ENCODE results near the gene SH3PXD2B.
"Not testable (repeated sequence)": the region's sequence is repeated elsewhere in the genome, so short reads cannot be mapped to it uniquely, and the experiment has no call there.

Gene SH3PXD2B

GRCh38 chr5:172417130-172417841, 37.0 kb downstream of the SH3PXD2B start:
- DNase-seq: no peak

GRCh38 chr5:172415362-172416275, 38.7 kb downstream of the SH3PXD2B start:
- no peak for DNase-seq

- DNase-seq: peak; percentile 31
These were observed 39.6 kb downstream of the SH3PXD2B start for GRCh38 chr5:172414531-172415361.

GRCh38 chr5:172413601-172414171, 40.6 kb downstream of the SH3PXD2B start:
- DNase-seq: no peak

DNA sequence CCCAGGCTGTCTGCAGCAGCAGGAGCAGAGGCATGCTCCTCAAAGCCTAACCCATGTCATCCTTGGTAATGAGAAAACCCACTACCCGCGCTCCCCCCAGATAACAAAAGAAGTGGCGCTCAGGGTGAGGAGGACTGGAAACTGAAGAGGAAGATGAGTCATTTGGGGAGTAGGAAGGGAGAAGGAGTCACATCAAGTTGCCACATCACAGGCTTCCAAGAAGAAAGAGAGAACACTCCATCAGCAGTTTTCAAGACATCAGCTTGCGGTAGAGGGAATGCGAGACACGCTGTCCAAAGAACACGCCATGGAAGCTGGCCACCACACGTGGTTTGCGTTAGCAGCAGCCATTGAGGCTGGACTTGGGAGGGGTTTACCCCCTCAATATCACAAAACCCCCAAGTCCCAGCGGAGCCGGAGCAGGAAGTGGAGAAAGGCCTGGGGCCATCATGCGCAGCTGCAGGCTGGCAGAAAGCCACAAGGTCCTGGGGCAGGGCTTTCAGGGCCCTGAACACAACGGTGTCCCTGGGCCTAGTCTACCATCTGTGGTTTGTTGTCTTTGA, 41.5 kb downstream of the SH3PXD2B start:
- DNase-seq: peak; percentile 96

DNA sequence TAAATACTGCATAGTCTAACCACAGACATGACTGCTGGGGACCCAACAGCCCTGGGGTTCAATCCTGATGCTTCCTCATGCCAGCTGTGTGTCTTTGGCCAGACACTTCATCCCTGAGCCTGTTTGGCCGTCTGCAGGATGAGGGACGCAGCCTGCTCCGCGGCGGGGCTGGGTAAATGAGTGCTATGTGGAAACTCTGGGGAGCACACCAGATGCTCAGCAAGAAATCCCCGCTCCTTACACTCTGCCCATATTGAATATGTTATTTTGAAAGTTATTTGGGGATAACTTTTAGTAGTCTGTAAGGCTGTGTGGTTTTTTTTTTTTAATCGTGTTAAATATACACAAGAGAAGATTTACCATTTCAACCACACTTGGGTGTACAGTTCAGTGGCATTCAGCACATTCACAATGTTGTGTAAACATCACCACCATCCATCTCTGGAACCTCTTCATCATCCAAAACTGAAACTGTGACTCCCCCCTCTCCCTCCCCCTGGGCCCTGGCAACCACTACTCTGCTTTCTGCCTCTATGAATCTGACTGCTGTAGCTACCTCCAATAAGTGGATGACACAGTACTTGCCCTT, 42.7 kb downstream of the SH3PXD2B start:
- DNase-seq: no peak

DNA sequence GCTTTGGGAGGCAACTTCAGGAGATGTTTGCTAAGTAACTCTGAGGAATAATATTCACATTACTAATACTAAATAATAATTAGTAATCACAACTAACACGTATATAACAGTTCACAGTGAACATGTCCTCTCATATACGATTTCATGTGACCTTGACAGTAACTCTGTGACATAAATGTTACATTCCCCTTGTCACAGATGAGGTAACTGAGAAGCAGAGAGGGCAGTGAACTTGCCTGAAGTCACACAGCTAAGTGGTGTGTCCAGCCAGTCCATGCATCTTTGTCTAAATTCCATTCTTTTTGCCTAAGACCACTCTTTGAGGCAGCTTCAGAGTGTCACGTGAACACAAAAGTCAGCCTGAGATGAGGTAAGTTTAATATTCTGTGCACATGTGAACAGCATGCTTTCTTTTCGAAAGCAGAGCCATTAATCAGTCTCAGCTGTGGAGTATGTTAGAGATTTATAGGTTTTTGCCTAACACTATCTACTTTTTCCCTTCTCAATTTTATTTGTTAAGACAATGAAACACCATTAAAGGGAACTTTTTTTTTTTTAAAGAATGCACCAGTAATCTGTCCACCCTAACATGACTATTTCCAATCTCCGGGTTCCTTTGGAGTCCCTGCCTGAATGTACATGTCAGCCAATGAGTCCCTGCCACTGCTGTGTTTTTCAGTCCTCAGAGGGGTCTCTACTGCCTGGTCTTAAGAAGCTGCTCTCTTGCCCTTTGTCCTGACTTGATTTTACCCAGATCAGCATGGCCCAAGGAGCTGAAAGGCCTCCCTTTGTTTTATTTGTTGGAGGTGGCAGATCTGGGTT, 43.5 kb downstream of the SH3PXD2B start:
- peak; percentile 35 for DNase-seq

DNA sequence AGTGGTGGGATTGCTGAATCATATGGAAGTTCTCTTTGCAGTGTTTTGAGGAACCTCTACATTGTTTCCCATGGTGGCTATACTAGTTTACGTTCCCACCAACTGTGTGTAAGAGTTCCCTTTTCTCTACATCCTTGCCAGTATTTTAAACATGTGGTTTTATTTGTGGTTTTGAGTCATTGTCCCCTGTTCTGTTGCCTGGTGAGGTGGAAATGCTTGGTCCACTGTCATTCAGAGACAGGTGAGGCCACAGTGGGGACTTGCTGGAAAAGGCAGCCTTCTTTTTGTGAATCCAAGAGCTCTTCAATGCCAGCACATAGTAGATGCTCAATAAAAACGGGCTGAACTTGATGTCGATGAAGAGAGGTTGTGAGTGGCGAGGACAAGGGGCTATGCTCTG, 44.2 kb downstream of the SH3PXD2B start:
- DNase-seq: peak; percentile 40

DNA sequence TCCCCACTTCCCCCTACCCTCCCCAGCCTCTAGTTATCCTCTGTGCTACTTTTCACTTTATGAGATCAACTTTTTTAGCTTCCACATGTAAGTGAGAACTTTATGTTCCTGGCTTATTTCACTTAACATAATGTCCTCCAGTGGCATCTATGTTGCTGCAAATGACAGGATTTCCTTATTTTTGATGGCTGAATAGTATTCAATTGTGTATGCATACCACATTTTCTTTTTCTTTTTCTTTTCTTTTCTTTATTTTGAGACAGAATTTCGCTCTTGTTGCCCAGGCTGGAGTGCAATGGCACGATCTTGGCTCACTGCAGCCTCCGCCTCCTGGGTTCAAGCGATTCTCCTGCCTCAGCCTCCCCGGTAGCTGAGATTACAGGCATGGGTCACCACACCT, 44.8 kb downstream of the SH3PXD2B start:
- DNase-seq: not testable (repeated sequence)

DNA sequence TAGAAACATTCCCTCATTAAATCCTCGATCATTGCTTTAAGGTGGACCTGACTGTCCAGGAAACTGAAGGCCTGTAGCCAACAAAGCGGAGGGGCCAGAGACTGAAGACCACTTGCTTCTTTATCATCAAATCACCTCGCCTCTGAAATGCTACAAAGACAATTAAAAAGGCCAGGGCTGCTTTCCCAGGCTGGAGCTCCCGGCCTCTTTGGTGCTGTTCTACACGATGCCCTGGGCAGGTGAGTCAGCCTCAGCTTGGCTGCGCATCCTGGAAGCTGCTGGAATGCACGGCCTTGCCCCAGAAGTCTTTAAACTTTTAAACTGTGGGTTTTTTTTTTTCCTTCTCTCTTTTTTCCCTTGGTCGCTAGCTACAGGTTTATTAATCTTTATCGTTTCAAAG, 46.5 kb downstream of the SH3PXD2B start:
- DNase-seq: peak; percentile 79

- DNase-seq: peak; percentile 61
These were observed 47.1 kb downstream of the SH3PXD2B start for GRCh38 chr5:172407241-172407691.

- DNase-seq: no peak
These were observed 48.9 kb downstream of the SH3PXD2B start for GRCh38 chr5:172405226-172406107.

DNA sequence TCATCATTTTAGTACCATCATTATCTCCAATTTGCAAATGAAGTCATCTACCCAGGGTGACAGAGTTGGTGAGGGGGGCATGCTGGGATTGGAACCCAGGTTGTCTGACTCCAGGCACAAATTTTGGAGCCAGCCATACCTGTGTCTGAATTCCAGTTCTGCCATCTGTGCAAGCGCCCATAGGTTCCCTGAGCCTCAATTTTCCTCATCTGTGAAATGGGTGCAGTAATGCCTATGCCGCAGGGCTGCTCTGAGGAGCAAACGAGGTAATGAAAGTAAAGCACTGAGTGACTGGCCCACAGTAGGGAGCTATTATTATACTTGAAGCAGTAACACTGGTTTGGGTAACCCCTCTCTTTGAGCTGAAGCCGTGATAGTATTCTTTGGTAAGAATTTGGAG, 49.6 kb downstream of the SH3PXD2B start:
- DNase-seq: no peak

DNA sequence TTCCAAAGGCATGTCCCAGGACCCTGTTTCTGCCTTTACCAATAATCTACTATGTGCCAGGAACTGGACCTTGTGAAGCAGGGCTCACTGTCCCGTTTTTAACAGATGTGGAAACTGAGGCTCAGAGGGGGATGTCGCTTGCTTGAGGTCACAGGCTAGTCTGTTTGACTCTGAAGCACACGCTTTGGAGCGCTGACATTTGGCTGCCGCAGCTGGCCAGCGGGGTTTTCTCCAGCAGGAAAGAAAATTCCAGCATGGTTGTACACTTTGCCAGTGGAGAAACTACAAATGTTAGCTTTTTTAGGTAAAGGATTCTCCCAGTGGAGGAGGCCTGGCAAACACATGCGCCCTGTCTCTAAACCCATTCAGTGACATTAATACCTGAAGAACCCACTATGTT, 50.5 kb downstream of the SH3PXD2B start:
- no peak for DNase-seq

- DNase-seq: no peak
These were observed 51.0 kb downstream of the SH3PXD2B start for GRCh38 chr5:172403189-172403796.

DNA sequence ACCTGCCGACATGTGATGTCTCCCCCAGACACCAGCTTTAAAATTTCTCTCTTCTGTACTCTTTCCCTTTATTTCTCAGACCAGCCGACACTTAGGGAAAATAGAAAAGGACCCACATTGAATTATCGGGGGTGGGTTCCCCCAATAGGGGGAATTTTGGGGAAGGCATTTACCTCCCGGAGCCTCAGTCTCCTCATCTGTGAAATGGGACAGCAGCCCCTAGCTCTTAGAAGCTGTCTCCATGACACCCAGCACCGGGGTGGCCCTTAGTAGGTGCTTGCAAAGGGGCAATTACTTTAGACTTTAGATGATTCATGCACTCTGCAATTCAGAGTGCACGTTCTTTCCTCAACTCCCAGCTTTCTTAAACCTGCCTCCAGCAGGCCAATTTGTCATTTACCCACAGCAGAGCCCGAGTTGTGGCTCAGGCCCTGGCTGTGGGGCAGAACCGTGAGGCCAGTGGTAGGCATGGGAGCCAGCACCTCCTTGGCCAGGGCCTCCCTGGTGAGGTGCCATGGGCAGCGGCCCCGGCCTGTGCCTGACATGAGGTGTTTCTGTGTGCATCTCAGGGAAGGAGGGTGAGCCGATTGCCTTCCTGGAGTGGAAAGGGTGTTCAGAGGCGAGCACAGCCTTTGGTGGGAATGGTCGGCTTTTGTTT, 51.7 kb downstream of the SH3PXD2B start:
- no peak for DNase-seq

DNA sequence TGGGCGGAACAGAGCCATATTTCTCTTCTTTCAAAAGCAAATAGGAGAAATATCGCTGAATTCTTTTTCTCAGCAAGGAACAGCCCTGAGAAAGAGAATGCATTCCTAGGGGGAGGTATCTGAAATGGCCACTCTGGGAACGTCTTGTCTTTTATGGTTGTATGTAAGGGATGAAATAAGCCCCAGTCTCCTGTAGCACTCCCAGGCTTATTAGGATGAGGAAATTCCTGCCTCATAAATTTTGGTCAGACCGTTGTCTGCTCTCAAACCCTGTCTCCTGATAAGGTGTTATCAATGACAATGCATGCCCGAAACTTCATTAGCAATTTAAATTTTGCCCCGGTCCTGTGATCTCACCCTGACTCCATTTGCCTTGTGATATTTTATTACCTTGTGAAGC, 52.3 kb downstream of the SH3PXD2B start:
- DNase-seq: not testable (repeated sequence)

GRCh38 chr5:172399826-172400225, 54.5 kb downstream of the SH3PXD2B start:
- DNase-seq: no peak

DNA sequence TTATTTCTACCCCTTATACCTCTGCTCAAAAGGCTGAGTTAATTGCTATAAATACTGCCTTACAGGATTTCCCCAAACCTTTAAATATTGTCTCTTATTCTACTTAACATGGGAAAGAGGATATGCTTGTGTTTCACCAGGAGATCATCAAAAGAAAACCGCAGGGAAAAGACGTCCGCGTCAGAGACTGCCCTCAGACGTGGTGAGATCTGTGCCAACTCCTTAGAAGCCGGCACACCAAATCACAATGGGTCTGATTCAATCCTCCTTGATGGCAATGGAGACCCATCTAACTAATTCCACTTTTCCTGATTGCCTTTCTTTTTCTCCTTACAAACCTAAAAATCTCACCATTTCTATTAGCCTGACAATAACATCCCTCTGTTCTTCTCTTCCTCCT, 55.0 kb downstream of the SH3PXD2B start:
- DNase-seq: no peak
